K562 (cell line): ENCODE results near the gene IL24. TPM values are rescaled to one million over a fixed set of nuclear protein-coding genes. Genes with fewer than 3 reads are reported as not detected.

Experiments used
- ATAC-seq: fragments of 200-7000 bp; cut with Tn5 transposase; 3 replicates; pipeline ENCODE4 v1.9.1; 2020; ENCODE audit warnings: moderate library complexity
- BruUV-seq: library from RNA; stranded (reverse); fragments of 400-500 nt; replicated peaks from 2 replicates; lab custom pipeline; 2021; lab: Mats Ljungman, UMichigan
- CTCF ChIA-PET: fragments of 300-600 bp; formaldehyde crosslinking; extraction: SDS; loops from one replicate; lab custom pipeline; 2021; ENCODE audit warnings: low intra/inter-chr PET ratio; lab: Yijun Ruan, JAX
- POLR2A ChIA-PET: fragments of 300-600, 350-650 bp; sonication (Branson Sonifier 250); formaldehyde crosslinking; extraction: SDS; loops from one replicate; lab custom pipeline; 2021; ENCODE audit warnings: antibody characterized with exemption, inconsistent platforms; lab: Yijun Ruan, JAX
- DNase-seq, 4 experiments: peaks; one replicate each; pipeline versions ENCODE4 v3.0.0 to v3.0.0-alpha.2; 2011 to 2018; ENCODE audit warnings: low spot score in 3 of 4, mixed read lengths in 3 of 4; ENCODE audit errors: extremely low read depth in 1 of 4
- FAIRE-seq: peaks from 2 replicates; lab custom pipeline; 2011; peaks lifted over from hg19 to GRCh38; lab: Jason Lieb, UNC
- H2AFZ ChIP-seq: 2 replicates; pipeline ENCODE4 v1.6.0; 2011; ENCODE audit warnings: low read depth, low read length, control low read depth, inconsistent platforms
- H3K27ac ChIP-seq: fragments of 200-600 bp; 3 replicates; pipeline ENCODE4 v1.8.0; 2011; ENCODE audit warnings: low read depth, mild to moderate bottlenecking, control low read depth, inconsistent platforms, low read length, moderate library complexity, mixed read lengths; ENCODE audit errors: extremely low read depth
- H3K27me3 ChIP-seq, 2 experiments: fragments of 300-600 bp in 1 of 2; 2 replicates in 1 of 2; 3 replicates in 1 of 2; pipeline versions ENCODE4 v1.6.0 to v1.8.0; 2011; ENCODE audit warnings: inconsistent platforms in 2 of 2, low read length in 2 of 2, mild to moderate bottlenecking in 1 of 2, mixed read lengths in 1 of 2, moderate library complexity in 1 of 2; ENCODE audit not compliant: control insufficient read depth in 2 of 2, insufficient read depth in 2 of 2
- H3K36me3 ChIP-seq: fragments of 300-600 bp; 3 replicates; pipeline ENCODE4 v1.8.0; 2011; ENCODE audit warnings: mild to moderate bottlenecking, low read length, inconsistent platforms; ENCODE audit not compliant: control insufficient read depth, insufficient read depth
- H3K4me1 ChIP-seq, 2 experiments: fragments of 200-600 bp in 1 of 2; replicated peaks in 1 of 2; 2 replicates in 1 of 2; 3 replicates in 1 of 2; pipeline versions ENCODE4 v1.5.1 to v1.8.0; 2011; ENCODE audit warnings: inconsistent platforms in 2 of 2, low read length in 2 of 2, mild to moderate bottlenecking in 1 of 2, mixed read lengths in 1 of 2, moderate library complexity in 1 of 2; ENCODE audit not compliant: control insufficient read depth in 2 of 2, insufficient read depth in 2 of 2
- H3K4me2 ChIP-seq: 2 replicates; pipeline ENCODE4 v1.6.1; 2011; ENCODE audit warnings: low read length, control low read depth, inconsistent platforms, mixed read lengths; ENCODE audit not compliant: insufficient read depth
- H3K4me3 ChIP-seq: fragments of 200-600 bp; sonication (generic), shearing (Covaris generic); 2 replicates; pipeline ENCODE4 v1.5.1; 2016; ENCODE audit warnings: control low read depth, inconsistent platforms
- H3K79me2 ChIP-seq: fragments of 200-600 bp; 3 replicates; pipeline ENCODE4 v1.8.0; 2011; ENCODE audit warnings: low read length, inconsistent platforms; ENCODE audit not compliant: control insufficient read depth, insufficient read depth
- H3K9ac ChIP-seq, 2 experiments: 2 replicates each; pipeline versions ENCODE4 v1.6.0 to v1.6.1; 2011; ENCODE audit warnings: low read depth in 2 of 2, low read length in 2 of 2, control low read depth in 1 of 2, inconsistent platforms in 1 of 2, mild to moderate bottlenecking in 1 of 2, mixed read lengths in 1 of 2; ENCODE audit not compliant: insufficient read depth in 1 of 2
- H3K9me1 ChIP-seq: one replicate; pipeline ENCODE4 v1.6.0; 2011; ENCODE audit warnings: inconsistent platforms, mild to moderate bottlenecking, low read length, moderate library complexity; ENCODE audit not compliant: control insufficient read depth, insufficient read depth
- H3K9me3 ChIP-seq: replicated peaks from 2 replicates; pipeline ENCODE4 v1.5.1; 2011; ENCODE audit warnings: low read depth, low read length, inconsistent platforms; ENCODE audit not compliant: control insufficient read depth, insufficient read depth
- H4K20me1 ChIP-seq: replicated peaks from 2 replicates; pipeline ENCODE4 v1.6.1; 2011; ENCODE audit warnings: low read length, inconsistent platforms, mixed read lengths; ENCODE audit not compliant: control insufficient read depth, insufficient read depth
- BCOR ChIP-seq: fragments of 450-650 bp; IDR thresholded peaks from 2 replicates; pipeline ENCODE4 v1.6.1; 2016
- BRCA1 ChIP-seq, 2 experiments: fragments of 450-650 bp in 1 of 2; sonication (generic) in 1 of 2; formaldehyde crosslinking in 1 of 2; IDR thresholded peaks; 2 replicates each; pipeline versions ENCODE4 v1.5.0 to v1.6.1; 2017 to 2020; ENCODE audit warnings: mild to moderate bottlenecking in 1 of 2, missing genetic modification reagents in 1 of 2
- CREM ChIP-seq: IDR thresholded peaks from 2 replicates; pipeline ENCODE4 v1.6.1; 2014; ENCODE audit warnings: antibody characterized with exemption, low read depth
- E2F3 ChIP-seq: fragments of 250-450 bp; sonication (Bioruptor Pico); IDR thresholded peaks from 2 replicates; pipeline ENCODE4 v1.4.0; 2020; ENCODE audit warnings: mild to moderate bottlenecking
- NFXL1 ChIP-seq: fragments of 450-650 bp; formaldehyde crosslinking; IDR thresholded peaks from 2 replicates; pipeline ENCODE4 v1.4.0; 2021; ENCODE audit warnings: mild to moderate bottlenecking
- NR2C2 ChIP-seq, 2 experiments: fragments of 200-800 bp in 1 of 2; sonication (Bioruptor generic) in 1 of 2; sonication (generic) in 1 of 2; formaldehyde crosslinking in 1 of 2; IDR thresholded peaks; 2 replicates each; pipeline versions ENCODE4 v1.6.1 to v1.8.0; 2016 to 2022; ENCODE audit warnings: mild to moderate bottlenecking in 1 of 2, missing compliant biosample characterization in 1 of 2, missing genetic modification characterization in 1 of 2, missing genetic modification reagents in 1 of 2
- ZC3H11A ChIP-seq: IDR thresholded peaks from 2 replicates; pipeline ENCODE4 v1.6.1; 2012; ENCODE audit warnings: low read depth, low read length, improper control_type of control experiment
- ZNF174 ChIP-seq: fragments of 250-450 bp; sonication (Bioruptor Pico); IDR thresholded peaks from 2 replicates; pipeline ENCODE4 v1.4.0; 2020; ENCODE audit warnings: mild to moderate bottlenecking
- ZNF518B ChIP-seq: fragments of 250-450 bp; sonication (Bioruptor Pico); IDR thresholded peaks from 2 replicates; pipeline ENCODE4 v1.5.0; 2021; ENCODE audit warnings: mild to moderate bottlenecking, moderate library complexity
- WGBS: fragments of 100-300 bp; shearing (Covaris generic); methylation state at CpG from one replicate; pipeline ENCODE4 v1.1.6; 2016; ENCODE audit warnings: low coverage, mixed read lengths; ENCODE audit not compliant: insufficient coverage; ENCODE audit errors: missing lambda C conversion rate; 5-methylcytosine and 5-hydroxymethylcytosine counted together
- in situ Hi-C: fragments of 300-500 bp; cut with MboI; formaldehyde crosslinking; loops from 4 replicates; pipeline ENCODE4 v1.15.0; 2018; ENCODE audit warnings: inconsistent platforms, mixed read lengths
- intact Hi-C: fragments of 100-400 bp; cut with micrococcal nuclease; formaldehyde crosslinking; loops from 2 replicates; pipeline ENCODE4 v1.14.2; 2022
- polyA plus RNA-seq, 8 experiments: library from polyadenylated mRNA; depleted of rRNA in 4 of 8; stranded (reverse) in 5 of 8; unstranded in 3 of 8; fragments of >200 nt; fragmentation: Nextera tagmentation in 2 of 8; fragmentation: Illumina TruSeq in 1 of 8; extraction: Ambion mirVana in 2 of 8; extraction: Trizol in 1 of 8; gene quantifications; 2 replicates each; pipeline versions ENCODE4 v1.2.1 to v1.2.3, GENCODE V29; 2011 to 2014; ENCODE audit warnings: inconsistent platforms in 1 of 8, missing spikeins in 1 of 8
- total RNA-seq, 7 experiments: library from RNA; depleted of rRNA in 6 of 7; stranded (reverse); fragments of >200 nt in 6 of 7; fragmentation: Illumina TruSeq in 2 of 7; extraction: Trizol in 2 of 7; gene quantifications; 2 replicates each; pipeline versions ENCODE4 v1.2.1 to v1.2.3, GENCODE V29; 2011 to 2021; ENCODE audit warnings: low replicate concordance in 1 of 7
- TF ChIP-seq, protein P1 (sequence below), 2 experiments: IDR thresholded peaks; 2 replicates each; pipeline ENCODE4 v1.6.1; 2012; ENCODE audit warnings: improper control_type of control experiment in 2 of 2, low read depth in 2 of 2, low read length in 2 of 2, borderline replicate concordance in 1 of 2

The IL24 gene
- total and polyA plus RNA-seq, 9 of the 15 experiments (the other 6 are each of a cell fraction or from before 2014, with no cell fraction given), result 0.04 to 0.19 TPM; not detected in 7

DNA sequence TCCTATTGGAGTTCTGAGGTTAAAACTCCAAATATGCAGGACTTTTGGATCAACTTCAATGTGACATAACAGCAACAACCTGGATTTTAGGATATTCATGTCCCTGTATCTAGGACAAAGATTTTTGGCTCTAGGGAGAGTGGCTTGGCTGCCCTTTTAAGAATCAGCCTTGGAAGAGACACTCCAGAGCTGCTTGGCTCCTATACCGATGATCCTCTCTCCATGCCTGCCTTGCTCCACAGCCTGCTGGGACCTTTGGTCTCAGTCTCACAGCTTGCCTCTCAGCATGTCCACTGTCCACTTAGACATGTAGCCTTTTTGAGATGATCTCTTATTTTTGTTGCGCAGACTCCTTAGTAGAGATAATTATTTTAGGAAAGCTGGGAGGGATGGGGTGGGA is 29.0 kb downstream of the IL24 start:
- CTCF ChIA-PET, result interaction anchor here (1.3 kb wide), 1 partner anchor 151 kb away, joined by 4 read pairs; no protein-coding TSS in a partner anchor
- Histone ChIP-seq H3K9ac (no peak overlapping the region), H3K79me2 (no peaks in the 10 kb centered on the region), H3K4me3 (no peak overlapping the region), H4K20me1 (no peaks in the 10 kb centered on the region), H3K9me3 (no peaks in the 10 kb centered on the region; the same call in 1 of the 2 replicates), H2AFZ (0 out of 2 replicates have a peak overlapping the region, but pooled peaks have one; percentile 26), H3K27ac (no peak overlapping the region), H3K27me3 (no peaks in the 10 kb centered on the region; a peak in 1 of 5 replicates), H3K36me3 (no peaks in the 10 kb centered on the region), H3K4me1 (peaks cover 7 to 29% of the 10 kb centered on the region in 2 experiments), H3K4me2 (no peak overlapping the region), H3K9me1 (no peaks in the 10 kb centered on the region)
- BruUV-seq, result no TSS peak
- 87% methylated on average over 2 of the region's 2 CpGs for WGBS
- POLR2A ChIA-PET, result no interaction called here
- no peak for ATAC-seq
- in situ Hi-C loops (no loop called here), intact Hi-C loops (no loop called here)
- FAIRE-seq, result no peak
- TF ChIP-seq NFXL1 (no peak), BRCA1 (IDR thresholded peaks at IDR 0.05) (no peak), BRCA1 (CRISPR knock-in tag; IDR thresholded peaks at IDR 0.05) (no peak), ZNF174 (CRISPR knock-in tag) (no peak), ZC3H11A (no peak), NR2C2 (CRISPR knock-in tag; IDR thresholded peaks at IDR 0.05) (no peak), NR2C2 (tag; IDR thresholded peaks at IDR 0.05) (no peak), BCOR (no peak), E2F3 (CRISPR knock-in tag) (no peak), CREM (no peak), ZNF518B (CRISPR knock-in tag) (no peak)
- TF ChIP-seq, protein P1, sequence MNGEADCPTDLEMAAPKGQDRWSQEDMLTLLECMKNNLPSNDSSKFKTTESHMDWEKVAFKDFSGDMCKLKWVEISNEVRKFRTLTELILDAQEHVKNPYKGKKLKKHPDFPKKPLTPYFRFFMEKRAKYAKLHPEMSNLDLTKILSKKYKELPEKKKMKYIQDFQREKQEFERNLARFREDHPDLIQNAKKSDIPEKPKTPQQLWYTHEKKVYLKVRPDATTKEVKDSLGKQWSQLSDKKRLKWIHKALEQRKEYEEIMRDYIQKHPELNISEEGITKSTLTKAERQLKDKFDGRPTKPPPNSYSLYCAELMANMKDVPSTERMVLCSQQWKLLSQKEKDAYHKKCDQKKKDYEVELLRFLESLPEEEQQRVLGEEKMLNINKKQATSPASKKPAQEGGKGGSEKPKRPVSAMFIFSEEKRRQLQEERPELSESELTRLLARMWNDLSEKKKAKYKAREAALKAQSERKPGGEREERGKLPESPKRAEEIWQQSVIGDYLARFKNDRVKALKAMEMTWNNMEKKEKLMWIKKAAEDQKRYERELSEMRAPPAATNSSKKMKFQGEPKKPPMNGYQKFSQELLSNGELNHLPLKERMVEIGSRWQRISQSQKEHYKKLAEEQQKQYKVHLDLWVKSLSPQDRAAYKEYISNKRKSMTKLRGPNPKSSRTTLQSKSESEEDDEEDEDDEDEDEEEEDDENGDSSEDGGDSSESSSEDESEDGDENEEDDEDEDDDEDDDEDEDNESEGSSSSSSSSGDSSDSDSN (IDR thresholded peaks at IDR 0.05; ENCODE audit: borderline replicate concordance in 1 of 2, low read depth in 2 of 2, low read length in 2 of 2), result no peak
- no peak for DNase-seq
